ENCODE measurements around the gene MRPS23.

DNA sequence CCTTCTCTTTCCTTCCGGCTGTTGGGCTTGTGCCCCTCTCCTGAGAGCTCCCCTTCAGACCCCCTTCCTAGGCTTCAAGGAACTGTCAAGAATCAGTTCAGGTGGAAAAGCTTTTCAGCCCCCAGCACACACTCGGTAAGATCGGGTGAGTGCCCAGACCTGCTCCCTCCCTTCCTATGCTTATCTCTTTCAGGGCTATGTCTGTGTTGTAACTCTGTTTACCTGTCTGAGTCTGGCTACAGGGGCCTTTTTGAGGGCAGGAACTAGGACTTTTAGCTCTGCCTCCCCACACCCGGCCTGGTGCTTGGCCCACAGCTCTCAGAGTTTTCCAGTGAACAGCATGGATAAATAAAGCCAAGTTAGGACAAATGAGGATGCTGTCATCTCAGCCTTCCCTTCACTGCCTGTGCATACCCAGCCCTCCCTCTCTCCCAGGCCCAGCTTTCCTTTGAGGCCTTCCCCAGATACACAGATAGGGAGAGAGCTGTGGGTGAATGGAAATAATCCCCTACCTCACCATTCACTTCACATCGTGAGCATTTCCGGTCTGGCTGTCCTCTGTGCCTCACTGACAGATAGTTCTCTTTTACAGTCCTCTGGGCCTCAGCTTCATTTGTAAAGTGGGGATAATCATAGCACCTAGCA, 5.7 kb upstream of the MRPS23 start:
- TF ChIP-seq CTCF (conservative IDR thresholded peaks at IDR 0.05 in 1 of 2, IDR thresholded peaks at IDR 0.05 in 1 of 2; ENCODE audit: low read depth in 1 of 2, low read length in 2 of 2) (no peak), EZH2 (IDR thresholded peaks at IDR 0.05; ENCODE audit: low read length, missing control alignments) (no peak)

Data from fibroblast of lung (primary cell).